ENCODE data around the gene TMEM106C.

The TMEM106C gene

DNA sequence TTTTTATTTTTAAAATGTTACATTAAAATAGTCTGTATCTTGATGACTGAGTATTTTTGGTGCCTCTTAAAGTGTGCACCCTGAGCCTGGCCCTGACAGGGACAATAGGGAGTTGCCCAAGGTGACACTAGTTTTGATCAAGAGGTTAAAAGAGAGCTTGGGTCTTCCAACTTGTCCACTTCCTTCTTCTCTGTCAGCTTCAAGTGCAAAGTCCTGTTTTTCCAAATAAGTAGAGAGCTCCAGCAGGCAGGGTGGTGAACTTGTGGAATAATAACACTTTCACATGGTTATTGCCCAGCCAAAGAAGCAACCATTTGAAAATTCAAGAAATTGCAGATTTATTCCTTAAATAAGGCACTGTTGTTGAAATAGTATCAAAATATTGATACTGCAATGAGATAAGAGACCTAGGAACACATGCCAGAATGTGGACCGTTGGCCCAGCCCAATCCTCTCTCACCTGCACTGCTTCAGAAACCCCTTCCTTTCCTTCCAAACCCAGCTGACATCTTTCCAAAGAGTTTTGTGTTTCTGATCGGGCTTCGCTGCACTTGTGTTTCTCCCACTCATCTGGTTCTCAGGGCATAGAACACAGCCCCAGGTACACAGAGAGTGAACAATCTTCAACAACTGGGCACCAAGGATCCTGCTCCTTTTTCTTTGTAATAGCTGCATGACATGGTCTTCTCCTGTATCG lies 54.7 kb downstream of the TMEM106C start:
- no peak for DNase-seq
